Measurements from ENCODE around the gene PAOX.

PAOX gene

GRCh38 chr10:133349577-133350011 lies 29.5 kb upstream of the PAOX start:
- DNase-seq (ENCODE audit: low read depth in 2 of 2, low spot score in 1 of 2) = no peak

- DNase-seq (ENCODE audit: low read depth in 2 of 2, low spot score in 1 of 2) = no peak
Observed at GRCh38 chr10:133350283-133350949, 28.6 kb upstream of the PAOX start.

GRCh38 chr10:133350950-133351329 lies 28.1 kb upstream of the PAOX start:
- no peak for DNase-seq (ENCODE audit: low read depth in 2 of 2, low spot score in 1 of 2)

- no peak for DNase-seq (ENCODE audit: low read depth in 2 of 2, low spot score in 1 of 2)
Observed at GRCh38 chr10:133351408-133352318, 27.4 kb upstream of the PAOX start.

- DNase-seq (ENCODE audit: low read depth in 2 of 2, low spot score in 1 of 2) = no peak
Observed at GRCh38 chr10:133353202-133353959, 25.7 kb upstream of the PAOX start.

- no peak for DNase-seq (ENCODE audit: low read depth in 2 of 2, low spot score in 1 of 2)
Observed at GRCh38 chr10:133353988-133354605, 25.0 kb upstream of the PAOX start.

- DNase-seq (ENCODE audit: low read depth in 2 of 2, low spot score in 1 of 2) = no peak
Observed at GRCh38 chr10:133354672-133355240, 24.3 kb upstream of the PAOX start.

- no peak for DNase-seq (ENCODE audit: low read depth in 2 of 2, low spot score in 1 of 2)
Observed at GRCh38 chr10:133355266-133355665, 23.8 kb upstream of the PAOX start.

- DNase-seq (ENCODE audit: low read depth in 2 of 2, low spot score in 1 of 2) = no peak
Observed at GRCh38 chr10:133355991-133356390, 23.1 kb upstream of the PAOX start.

GRCh38 chr10:133356549-133357284 lies 22.3 kb upstream of the PAOX start:
- no peak for DNase-seq (ENCODE audit: low read depth in 2 of 2, low spot score in 1 of 2)

- peak; percentile 34 to 42 for DNase-seq (ENCODE audit: low read depth in 2 of 2, low spot score in 1 of 2)
Observed at GRCh38 chr10:133357285-133358161, 21.5 kb upstream of the PAOX start, which contains the start of gene FUOM. Gene FUOM (minus strand): TSS chr10:133358019. CDS start chr10:133358007, 12 bp downstream.

- no peak for DNase-seq (ENCODE audit: low read depth in 2 of 2, low spot score in 1 of 2)
Observed at GRCh38 chr10:133358162-133358924, 20.7 kb upstream of the PAOX start.

- DNase-seq (ENCODE audit: low read depth in 2 of 2, low spot score in 1 of 2) = no peak
Observed at GRCh38 chr10:133358925-133359310, 20.1 kb upstream of the PAOX start.

GRCh38 chr10:133359554-133359971 lies 19.5 kb upstream of the PAOX start:
- no peak for DNase-seq (ENCODE audit: low read depth in 2 of 2, low spot score in 1 of 2)

- no peak for DNase-seq (ENCODE audit: low read depth in 2 of 2, low spot score in 1 of 2)
Observed at GRCh38 chr10:133359972-133360610, 19.0 kb upstream of the PAOX start.

GRCh38 chr10:133361227-133361626 lies 17.8 kb upstream of the PAOX start:
- no peak for DNase-seq (ENCODE audit: low read depth in 2 of 2, low spot score in 1 of 2)

- no peak for DNase-seq (ENCODE audit: low read depth in 2 of 2, low spot score in 1 of 2)
Observed at GRCh38 chr10:133361773-133362441, 17.2 kb upstream of the PAOX start.
